GM12864 (cell line): Measurements from ENCODE around the gene RFX6.

Experiments
- DNase-seq: peaks from one replicate; pipeline ENCODE4 v3.0.0-alpha.2; 2011; ENCODE audit warnings: low read depth
- H3K4me3 ChIP-seq: 2 replicates; pipeline ENCODE4 v1.5.1; 2011; ENCODE audit warnings: mild to moderate bottlenecking, low read depth, low read length, control low read depth
- CTCF ChIP-seq: IDR thresholded peaks from 2 replicates; pipeline ENCODE4 v1.5.1; 2011; ENCODE audit warnings: low read depth, mild to moderate bottlenecking, moderate library complexity, low read length, control low read depth, inconsistent platforms; ENCODE audit errors: missing control alignments

RFX6 gene

GRCh38 chr6:116881236-116881635, 4.2 kb downstream of the RFX6 start:
- TF ChIP-seq CTCF: no peak
- no peak for DNase-seq
- H3K4me3 ChIP-seq: no peak overlapping the region

- DNase-seq: no peak
- TF ChIP-seq CTCF: no peak
- H3K4me3 ChIP-seq: no peak overlapping the region
Measured at GRCh38 chr6:116883005-116883404, 6.0 kb downstream of the RFX6 start.

GRCh38 chr6:116884530-116884929, 7.5 kb downstream of the RFX6 start:
- no peak overlapping the region for H3K4me3 ChIP-seq
- TF ChIP-seq CTCF: no peak
- DNase-seq: no peak

DNA sequence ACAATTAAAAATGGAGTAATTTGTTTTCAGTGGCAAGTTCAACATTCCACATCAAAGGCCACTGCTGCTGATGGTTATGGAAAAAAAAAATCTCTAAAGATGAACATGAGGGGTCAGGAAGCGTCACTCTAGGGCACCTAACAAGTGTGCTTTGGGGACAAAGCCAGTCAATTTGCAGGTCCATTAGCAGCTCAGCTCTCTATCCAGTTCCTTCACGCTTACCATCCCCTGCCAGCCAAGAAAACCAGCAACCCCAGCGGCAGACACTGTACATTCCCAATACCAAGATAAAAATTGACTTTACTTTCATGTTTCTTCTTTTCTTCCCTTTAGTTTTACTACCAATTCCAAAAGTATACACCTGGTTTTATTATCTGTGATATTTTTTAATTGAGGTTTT, 10.1 kb downstream of the RFX6 start:
- no peak overlapping the region for H3K4me3 ChIP-seq
- no peak for TF ChIP-seq CTCF
- no peak for DNase-seq

DNA sequence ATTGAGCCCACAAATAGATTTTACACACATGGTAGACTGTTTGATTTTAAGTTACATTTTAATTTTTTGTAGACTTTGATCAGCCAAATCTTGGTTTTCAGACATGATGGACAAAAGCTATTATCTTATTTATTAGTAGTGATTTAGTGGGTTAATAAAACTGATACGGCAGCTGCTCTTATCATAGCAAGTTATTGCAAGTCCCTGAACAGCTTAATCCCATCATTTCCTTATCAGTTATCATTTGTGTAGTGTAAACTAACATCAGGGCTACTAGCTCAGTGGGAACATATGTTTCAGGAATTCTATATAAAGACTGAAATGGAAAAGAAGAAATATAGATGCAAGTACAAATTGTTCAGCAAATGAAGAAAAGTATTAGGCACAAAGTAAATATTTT, 10.9 kb downstream of the RFX6 start:
- TF ChIP-seq CTCF: no peak
- no peak overlapping the region for H3K4me3 ChIP-seq
- no peak for DNase-seq

DNA sequence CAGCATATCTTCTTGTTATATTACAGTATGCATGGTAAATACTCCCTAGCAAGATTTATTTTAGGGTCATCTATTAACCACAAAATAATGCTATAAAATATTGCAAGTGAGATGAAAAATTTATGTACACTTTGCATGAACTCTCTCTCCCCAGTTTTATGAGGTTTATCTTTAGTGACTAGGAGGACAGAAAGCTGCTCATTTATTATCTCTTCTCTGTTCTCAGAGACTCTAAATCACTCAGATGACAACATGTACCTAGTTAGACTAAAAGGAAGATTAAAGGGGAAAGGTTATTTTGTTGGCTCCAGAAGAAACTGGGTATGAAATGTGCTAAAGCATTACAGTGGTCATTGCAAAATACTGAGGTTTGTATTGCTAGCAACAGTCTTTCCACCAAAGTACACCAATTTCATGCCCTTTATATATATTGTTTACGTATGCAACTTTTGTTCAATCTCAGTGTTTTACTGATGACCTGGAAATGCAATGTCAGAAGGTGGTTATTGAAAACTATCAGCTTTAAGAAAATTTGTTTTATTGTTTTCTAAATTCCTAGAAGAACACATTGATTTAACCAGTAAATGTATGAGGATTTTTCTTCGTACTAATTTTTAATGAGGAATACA, 11.8 kb downstream of the RFX6 start:
- DNase-seq: no peak
- TF ChIP-seq CTCF: no peak
- H3K4me3 ChIP-seq: no peak overlapping the region

- no peak for TF ChIP-seq CTCF
- DNase-seq: no peak
- no peak overlapping the region for H3K4me3 ChIP-seq
Measured at GRCh38 chr6:116894669-116895068, 17.6 kb downstream of the RFX6 start.
